OCI-LY1 (cell line): ENCODE data around the gene CASP8.

Experiments used
- H2AFZ ChIP-seq: fragments of 200-600 bp; sonication (generic), shearing (Covaris generic); 2 replicates; pipeline ENCODE4 v1.6.0; 2014; ENCODE audit warnings: antibody characterized with exemption, mild to moderate bottlenecking, low read length
- H3F3A ChIP-seq: fragments of 200-600 bp; sonication (generic), shearing (Covaris generic); 2 replicates; pipeline ENCODE4 v1.6.0; 2014; ENCODE audit warnings: mild to moderate bottlenecking, antibody characterized with exemption, low read length, moderate library complexity; ENCODE audit not compliant: insufficient read depth
- H3K27ac ChIP-seq: fragments of 200-600 bp; sonication (generic); 2 replicates; pipeline ENCODE4 v1.5.1; 2014; ENCODE audit warnings: low read length, mixed run types, mild to moderate bottlenecking, low read depth; ENCODE audit not compliant: poor library complexity, severe bottlenecking
- H3K27me3 ChIP-seq: fragments of 200-600 bp; sonication (generic); 2 replicates; pipeline ENCODE4 v1.6.0; 2014; ENCODE audit warnings: antibody characterized with exemption, mild to moderate bottlenecking, low read length, moderate library complexity; ENCODE audit not compliant: insufficient read depth
- H3K36me3 ChIP-seq: fragments of 200-600 bp; sonication (generic); 2 replicates; pipeline ENCODE4 v1.6.1; 2014; ENCODE audit warnings: mild to moderate bottlenecking, antibody characterized with exemption, low read length, moderate library complexity, mixed read lengths; ENCODE audit not compliant: insufficient read depth
- H3K4me1 ChIP-seq: fragments of 200-600 bp; sonication (generic); 2 replicates; pipeline ENCODE4 v1.5.1; 2014; ENCODE audit warnings: mild to moderate bottlenecking, low read length, moderate library complexity; ENCODE audit not compliant: insufficient read depth, severe bottlenecking
- H3K4me2 ChIP-seq: fragments of 200-600 bp; sonication (generic), shearing (Covaris generic); 2 replicates; pipeline ENCODE4 v1.6.1; 2014; ENCODE audit warnings: low read length
- H3K4me3 ChIP-seq: fragments of 200-600 bp; sonication (generic); 2 replicates; pipeline ENCODE4 v1.5.1; 2014; ENCODE audit warnings: low read length, low read depth, mild to moderate bottlenecking, mixed read lengths; ENCODE audit not compliant: poor library complexity, severe bottlenecking
- H3K79me2 ChIP-seq: fragments of 200-600 bp; shearing (Covaris generic); 2 replicates; pipeline ENCODE4 v1.6.1; 2016; ENCODE audit warnings: mixed run types, low read length, mixed read lengths; ENCODE audit not compliant: insufficient read depth
- H3K9ac ChIP-seq: fragments of 200-600 bp; sonication (generic), shearing (Covaris generic); 2 replicates; pipeline ENCODE4 v1.6.1; 2014; ENCODE audit warnings: mild to moderate bottlenecking, low read length, mixed read lengths
- H3K9me2 ChIP-seq: fragments of 200-600 bp; sonication (generic), shearing (Covaris generic); 2 replicates; pipeline ENCODE4 v1.6.1; 2014; ENCODE audit warnings: low read depth, mild to moderate bottlenecking, low read length, mixed read lengths
- H3K9me3 ChIP-seq: fragments of 200-600 bp; shearing (Covaris generic); 2 replicates; pipeline ENCODE4 v1.6.1; 2014; ENCODE audit warnings: low read length, mixed read lengths
- H4K20me1 ChIP-seq: fragments of 200-600 bp; sonication (generic), shearing (Covaris generic); 2 replicates; pipeline ENCODE4 v1.6.0; 2016; ENCODE audit warnings: mild to moderate bottlenecking, low read length; ENCODE audit not compliant: insufficient read depth
- CTCF ChIP-seq: fragments of 200-600 bp; sonication (generic), shearing (Covaris generic); IDR thresholded peaks from 2 replicates; pipeline ENCODE4 v1.5.1; 2017; ENCODE audit warnings: mild to moderate bottlenecking, antibody characterized with exemption, low read length, moderate library complexity, mixed read lengths
- EZH2 ChIP-seq: fragments of 200-600 bp; sonication (generic), shearing (Covaris generic); IDR thresholded peaks from 2 replicates; pipeline ENCODE4 v1.8.0; 2017; ENCODE audit warnings: borderline replicate concordance, mixed run types, mild to moderate bottlenecking, antibody characterized with exemption, low read length, moderate library complexity, mixed read lengths

Gene CASP8

GRCh38 chr2:201249889-201250288 lies 10.4 kb upstream of the CASP8 start:
- no peaks in the 10 kb centered on the region for H3F3A ChIP-seq
- no peaks in the 10 kb centered on the region for H3K9me3 ChIP-seq
- H3K79me2 ChIP-seq = no peaks in the 10 kb centered on the region
- H3K4me2 ChIP-seq = no peak overlapping the region
- no peaks in the 10 kb centered on the region for H3K27me3 ChIP-seq
- no peak overlapping the region for H3K4me3 ChIP-seq
- no peaks in the 10 kb centered on the region for H3K9me2 ChIP-seq
- TF ChIP-seq CTCF = no peak
- no peak for TF ChIP-seq EZH2
- H3K4me1 ChIP-seq = peaks cover 12% of the 10 kb centered on the region
- H3K9ac ChIP-seq = no peak overlapping the region
- no peaks in the 10 kb centered on the region for H4K20me1 ChIP-seq
- no peak overlapping the region for H2AFZ ChIP-seq
- H3K36me3 ChIP-seq = peaks cover 13% of the 10 kb centered on the region
- H3K27ac ChIP-seq = no peak overlapping the region

GRCh38 chr2:201250741-201251140 lies 9.6 kb upstream of the CASP8 start:
- Histone ChIP-seq H2AFZ (no peak overlapping the region), H3K27me3 (no peaks in the 10 kb centered on the region), H3F3A (no peaks in the 10 kb centered on the region), H3K4me3 (no peak overlapping the region), H3K9me2 (no peaks in the 10 kb centered on the region), H3K9me3 (no peaks in the 10 kb centered on the region), H3K79me2 (no peaks in the 10 kb centered on the region), H3K27ac (no peak overlapping the region), H3K36me3 (peaks cover 13% of the 10 kb centered on the region), H3K4me2 (no peak overlapping the region), H3K9ac (no peak overlapping the region), H4K20me1 (no peaks in the 10 kb centered on the region), H3K4me1 (peaks cover 12% of the 10 kb centered on the region)
- no peak for TF ChIP-seq EZH2
- no peak for TF ChIP-seq CTCF

GRCh38 chr2:201254081-201254730 lies 6.1 kb upstream of the CASP8 start:
- H3K4me3 ChIP-seq = no peak overlapping the region
- no peaks in the 10 kb centered on the region for H3K9me3 ChIP-seq
- no peaks in the 10 kb centered on the region for H3K27me3 ChIP-seq
- no peaks in the 10 kb centered on the region; the same call in 1 of the 2 replicates for H3F3A ChIP-seq
- H3K9me2 ChIP-seq = no peaks in the 10 kb centered on the region
- no peak for TF ChIP-seq EZH2
- TF ChIP-seq CTCF = no peak
- peak overlapping the region; percentile 24 for H3K27ac ChIP-seq
- H2AFZ ChIP-seq = no peak overlapping the region
- no peaks in the 10 kb centered on the region for H4K20me1 ChIP-seq
- H3K9ac ChIP-seq = no peak overlapping the region
- H3K79me2 ChIP-seq = no peaks in the 10 kb centered on the region
- no peak overlapping the region for H3K4me2 ChIP-seq
- peaks cover 41% of the 10 kb centered on the region for H3K4me1 ChIP-seq
- H3K36me3 ChIP-seq = peaks cover 13% of the 10 kb centered on the region
